PFSK-1 (cell line): Measurements from ENCODE around the gene ARID4A.

Experiments
- POLR2AphosphoS5 ChIP-seq: IDR thresholded peaks from 2 replicates; pipeline ENCODE4 v1.6.1; 2012; ENCODE audit warnings: low read depth, mild to moderate bottlenecking, control low read depth, low read length, moderate library complexity
- SIN3A ChIP-seq: IDR thresholded peaks from 2 replicates; pipeline ENCODE4 v1.6.1; 2012; ENCODE audit warnings: mild to moderate bottlenecking, low read length, moderate library complexity, borderline replicate concordance; ENCODE audit not compliant: insufficient read depth

DNA sequence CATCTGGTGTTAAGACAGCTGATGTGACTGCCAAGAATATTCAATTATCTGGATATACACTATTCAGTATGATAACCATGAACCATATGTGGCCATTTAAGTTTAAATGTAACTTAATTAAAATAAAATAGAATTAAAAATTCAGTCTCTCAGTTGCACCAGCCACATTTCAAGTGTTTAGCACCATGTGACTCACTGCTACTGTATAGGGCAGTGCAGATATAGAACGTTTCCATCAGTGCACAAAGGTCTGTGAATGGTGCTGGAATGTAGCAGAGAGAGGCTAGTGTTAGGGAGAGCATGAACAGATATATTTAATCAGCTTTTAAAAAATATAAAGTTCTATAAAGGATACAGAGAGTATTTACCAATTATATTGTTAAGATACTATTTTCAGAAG lies 28.7 kb downstream of the ARID4A start:
- TF ChIP-seq POLR2AphosphoS5, result no peak
- TF ChIP-seq SIN3A, result no peak
